NCI-H1048 (cell line): ENCODE data around the gene SEC14L1.

Experiments used
- DNase-seq: peaks from one replicate; lab custom pipeline; 2025; lab: John Stamatoyannopoulos, UW

SEC14L1 gene

GRCh38 chr17:77191244-77191643 lies 50.5 kb downstream of the SEC14L1 start:
- DNase-seq, result no peak

DNA sequence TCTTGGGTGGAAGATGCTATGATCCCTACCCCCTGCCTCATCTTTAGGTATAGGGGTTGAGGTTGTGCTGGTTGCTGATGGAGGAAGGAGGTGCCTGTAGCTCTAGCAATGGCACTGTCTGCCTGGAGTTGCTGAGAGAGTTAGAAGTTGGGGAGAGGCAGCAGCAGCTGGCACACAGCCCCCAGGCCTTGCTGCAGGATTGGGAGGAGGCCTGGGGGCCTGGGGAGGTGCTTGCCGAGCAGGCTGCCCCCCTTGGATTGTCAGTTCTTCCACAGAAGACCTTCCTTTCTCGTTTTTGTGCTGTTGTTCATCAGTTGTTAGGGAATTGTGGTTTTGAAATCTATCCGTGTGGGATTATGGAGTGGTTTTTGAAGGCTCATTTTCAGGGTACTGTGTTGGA lies 52.9 kb downstream of the SEC14L1 start:
- DNase-seq, result no peak

DNA sequence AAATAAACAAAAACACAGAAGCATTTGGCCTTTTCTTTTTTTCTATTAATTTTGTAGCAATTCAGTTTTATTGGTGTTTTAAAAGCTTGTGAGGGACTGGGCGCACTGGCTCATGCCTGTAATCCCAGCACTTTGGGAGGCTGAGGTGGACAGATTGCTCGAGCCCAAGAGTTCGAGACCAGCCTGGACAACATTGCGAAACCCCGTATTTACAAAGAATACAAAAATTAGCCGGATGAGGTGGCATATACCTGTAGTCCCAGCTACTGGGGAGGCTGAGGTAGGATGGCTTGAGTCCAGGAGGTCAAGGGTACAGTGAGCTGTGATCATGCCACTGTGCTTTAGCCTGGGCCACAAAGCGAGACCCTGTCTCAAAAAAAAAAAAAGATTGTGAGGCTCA lies 53.4 kb downstream of the SEC14L1 start:
- no peak for DNase-seq

GRCh38 chr17:77196251-77196650 lies 55.5 kb downstream of the SEC14L1 start:
- DNase-seq, result no peak

DNA sequence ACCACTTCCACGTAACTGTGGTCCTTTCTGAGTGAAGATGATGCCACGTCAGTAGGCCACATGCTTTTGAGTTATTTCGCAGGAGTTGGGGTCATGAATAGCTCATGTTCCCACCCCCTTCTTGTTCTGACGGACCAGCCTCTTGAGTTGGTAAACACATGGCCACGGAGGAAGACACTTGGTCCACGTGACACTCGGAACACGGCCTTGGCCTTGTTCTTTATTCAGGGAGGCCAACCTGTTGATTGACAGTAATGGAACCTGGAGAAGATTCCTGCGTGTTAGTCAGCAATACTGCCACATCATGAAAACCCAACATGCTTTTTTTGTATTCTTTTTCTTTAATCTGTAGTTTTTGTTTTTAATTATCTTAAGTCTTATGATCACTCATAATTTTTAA lies 56.3 kb downstream of the SEC14L1 start:
- DNase-seq, result no peak

- no peak for DNase-seq
These were observed 59.9 kb downstream of the SEC14L1 start for GRCh38 chr17:77200711-77201110.

DNA sequence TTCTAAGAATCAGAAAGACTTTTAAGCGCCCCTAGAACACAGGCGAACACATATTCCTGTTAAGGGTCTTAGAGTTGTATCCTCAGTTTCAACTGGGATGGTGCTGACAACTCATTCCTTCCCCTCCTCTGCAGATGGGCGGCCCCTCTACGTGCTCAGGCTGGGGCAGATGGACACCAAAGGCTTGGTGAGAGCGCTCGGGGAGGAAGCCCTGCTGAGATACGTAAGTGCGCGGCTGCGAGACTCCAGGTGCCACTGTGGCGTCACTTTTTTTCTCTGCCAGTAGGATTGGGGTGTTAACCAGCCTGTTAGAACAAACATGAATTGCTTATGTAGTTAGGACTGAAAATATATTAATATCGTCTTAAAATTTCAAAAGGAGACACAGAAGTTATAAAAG lies 62.7 kb downstream of the SEC14L1 start:
- no peak for DNase-seq

GRCh38 chr17:77203846-77204245 lies 63.1 kb downstream of the SEC14L1 start:
- DNase-seq, result no peak

- DNase-seq, result no peak
These were observed 63.8 kb downstream of the SEC14L1 start for GRCh38 chr17:77204536-77204935.

GRCh38 chr17:77205396-77206125 lies 64.8 kb downstream of the SEC14L1 start:
- no peak for DNase-seq

DNA sequence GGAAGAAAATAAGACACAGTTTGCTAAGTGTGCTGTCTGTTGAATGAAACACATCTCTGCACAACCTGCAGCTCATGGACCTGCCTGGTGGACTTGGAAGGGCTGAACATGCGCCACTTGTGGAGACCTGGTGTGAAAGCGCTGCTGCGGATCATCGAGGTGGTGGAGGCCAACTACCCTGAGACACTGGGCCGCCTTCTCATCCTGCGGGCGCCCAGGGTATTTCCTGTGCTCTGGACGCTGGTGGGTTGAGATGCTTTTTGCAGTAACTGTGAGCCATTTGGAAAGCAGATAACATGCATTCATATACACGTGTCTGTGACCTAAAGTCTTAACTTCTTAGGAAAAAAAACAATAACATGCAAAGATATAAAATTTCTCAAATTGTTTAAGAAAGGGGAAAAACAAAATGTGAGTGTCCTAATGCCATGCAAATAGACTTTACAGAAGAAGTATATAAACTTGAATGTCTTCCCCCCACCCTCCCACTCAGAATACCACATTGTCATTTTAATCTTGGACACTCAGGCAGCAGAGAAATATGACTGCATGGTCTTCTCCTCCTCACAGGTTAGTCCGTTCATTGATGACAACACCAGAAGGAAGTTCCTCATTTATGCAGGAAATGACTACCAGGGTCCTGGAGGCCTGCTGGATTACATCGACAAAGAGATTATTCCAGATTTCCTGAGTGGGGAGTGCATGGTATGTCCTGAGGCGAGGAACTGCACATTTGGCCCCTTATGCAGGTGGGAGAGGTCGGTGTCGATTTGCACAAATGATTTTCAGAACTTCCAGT lies 65.6 kb downstream of the SEC14L1 start:
- no peak for DNase-seq

GRCh38 chr17:77207689-77208216 lies 67.0 kb downstream of the SEC14L1 start:
- DNase-seq, result no peak

DNA sequence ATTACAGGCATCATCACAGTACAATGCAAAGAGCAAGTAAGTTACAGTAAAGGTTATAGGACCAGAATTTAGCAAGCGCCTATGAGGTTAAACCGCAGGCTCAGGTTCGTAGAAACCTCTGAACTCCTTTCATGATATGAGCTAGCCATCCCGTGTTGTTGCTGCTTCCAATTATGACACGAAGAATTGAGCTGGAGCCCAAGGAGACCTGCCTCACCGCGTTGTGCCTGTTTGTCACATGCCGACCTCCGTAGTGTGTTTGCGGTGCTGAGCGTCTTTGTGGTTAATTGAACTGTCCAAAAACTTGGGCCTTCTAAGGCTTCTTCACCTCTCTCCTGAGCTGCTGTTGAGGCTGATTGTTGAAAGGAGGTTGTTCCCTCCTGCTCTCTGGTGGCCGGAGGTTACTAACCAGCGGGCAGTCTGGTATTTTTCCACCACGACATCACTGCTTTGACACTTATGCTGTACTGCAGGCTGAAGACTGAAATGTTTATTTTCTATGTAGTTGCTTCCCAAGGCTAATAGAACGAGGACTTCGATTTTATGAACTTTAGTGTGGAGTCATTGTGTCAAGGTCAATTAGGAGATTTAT lies 67.5 kb downstream of the SEC14L1 start:
- no peak for DNase-seq

- no peak for DNase-seq
These were observed 68.1 kb downstream of the SEC14L1 start for GRCh38 chr17:77208856-77209255.

GRCh38 chr17:77209330-77209748 lies 68.6 kb downstream of the SEC14L1 start:
- no peak for DNase-seq

DNA sequence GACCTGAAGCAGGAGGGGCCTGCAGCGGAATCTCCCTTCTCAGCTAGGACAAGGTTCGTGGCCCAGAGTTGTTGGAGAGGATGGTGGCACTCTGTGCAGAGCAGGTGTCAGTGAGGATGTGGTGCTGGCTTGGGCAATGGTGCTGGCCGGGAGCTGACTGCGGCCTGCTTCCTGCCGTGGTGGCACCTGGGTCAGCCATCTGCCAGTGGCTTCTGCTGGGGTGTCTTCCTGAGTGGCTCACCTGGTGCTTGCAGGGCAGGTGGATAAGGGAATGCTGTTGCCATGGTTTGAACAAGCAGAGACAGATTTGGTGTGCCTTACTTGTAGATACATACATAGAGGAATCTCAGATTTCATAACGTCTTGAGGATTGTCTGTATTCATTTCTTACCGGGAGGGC lies 69.6 kb downstream of the SEC14L1 start:
- DNase-seq, result no peak

DNA sequence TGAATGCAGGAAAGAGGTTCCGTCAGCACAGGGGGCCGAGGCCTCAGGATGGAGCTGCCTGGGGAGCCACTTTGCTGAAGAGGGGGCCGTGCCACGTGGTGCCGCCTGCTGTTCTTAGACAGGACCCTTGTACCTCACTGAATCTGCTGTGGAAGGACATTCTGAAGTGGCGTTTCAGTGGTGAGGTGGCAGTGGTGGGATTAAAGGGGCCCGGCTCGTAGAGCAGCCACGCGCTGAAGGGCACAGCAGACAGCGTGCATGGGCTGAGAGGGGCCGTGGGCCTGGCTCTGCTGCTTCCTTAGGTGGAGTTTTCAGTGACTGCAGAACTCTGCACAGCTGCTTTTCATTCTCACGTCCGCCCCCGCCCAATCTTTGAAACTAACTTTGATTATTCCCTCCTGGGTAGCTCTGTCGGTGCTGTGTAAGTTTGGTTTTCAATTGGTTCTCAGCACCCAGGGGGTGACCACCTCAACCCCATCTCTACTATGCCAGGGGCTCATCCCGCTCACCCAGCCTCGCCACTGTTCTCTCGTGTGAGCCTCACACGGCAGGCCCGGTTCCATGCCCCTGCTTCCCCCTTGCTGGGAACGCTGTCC lies 70.3 kb downstream of the SEC14L1 start:
- no peak for DNase-seq

DNA sequence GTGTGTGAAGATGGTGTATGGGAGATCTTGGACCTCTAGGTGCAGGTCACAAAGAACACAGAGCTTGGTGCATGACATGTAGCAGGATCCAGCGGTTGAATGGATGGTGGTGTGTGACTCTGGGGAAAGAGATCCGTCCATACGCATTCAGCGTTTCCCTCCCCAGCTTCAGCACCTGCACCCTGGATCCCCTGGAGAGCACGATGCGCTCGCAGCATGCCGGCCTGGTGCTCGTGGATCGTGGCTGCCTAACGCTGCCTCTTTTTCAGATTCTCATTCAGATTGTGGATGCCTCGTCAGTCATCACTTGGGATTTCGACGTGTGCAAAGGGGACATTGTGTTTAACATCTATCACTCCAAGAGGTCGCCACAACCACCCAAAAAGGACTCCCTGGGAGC lies 70.9 kb downstream of the SEC14L1 start:
- no peak for DNase-seq

DNA sequence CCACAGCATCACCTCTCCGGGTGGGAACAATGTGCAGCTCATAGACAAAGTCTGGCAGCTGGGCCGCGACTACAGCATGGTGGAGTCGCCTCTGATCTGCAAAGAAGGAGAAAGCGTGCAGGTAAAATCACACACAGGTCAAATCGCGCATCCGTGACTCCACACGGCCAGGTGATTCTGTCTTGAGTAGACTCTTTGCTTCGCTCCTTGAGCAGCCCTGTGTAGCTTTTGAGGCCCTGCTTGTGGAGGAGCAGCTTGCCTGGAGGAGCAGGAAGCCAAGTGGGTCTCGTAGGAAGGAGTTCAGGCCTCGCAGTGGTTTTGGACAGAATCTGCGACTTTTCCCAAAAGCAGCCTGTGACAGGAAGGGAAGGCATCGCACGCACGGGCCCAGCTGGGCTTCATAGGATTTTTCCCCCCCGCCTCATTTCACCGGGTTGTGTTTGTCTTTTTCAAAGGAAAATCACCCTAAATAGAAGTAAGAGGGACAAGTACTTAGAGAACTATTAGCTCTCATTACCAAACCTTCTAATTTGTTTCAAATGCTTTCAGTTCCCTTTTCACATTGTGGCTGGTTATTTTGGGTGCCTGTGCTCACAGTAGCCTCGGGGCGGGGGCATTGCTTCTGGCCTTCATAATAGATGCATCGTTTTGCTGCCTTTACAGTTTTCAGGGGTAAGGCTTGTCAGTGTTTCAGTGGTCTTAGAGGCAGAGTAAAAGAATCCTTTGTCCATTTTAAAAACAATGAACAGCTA lies 71.5 kb downstream of the SEC14L1 start:
- DNase-seq, result no peak

- no peak for DNase-seq
These were observed 72.3 kb downstream of the SEC14L1 start for GRCh38 chr17:77212833-77213777.

DNA sequence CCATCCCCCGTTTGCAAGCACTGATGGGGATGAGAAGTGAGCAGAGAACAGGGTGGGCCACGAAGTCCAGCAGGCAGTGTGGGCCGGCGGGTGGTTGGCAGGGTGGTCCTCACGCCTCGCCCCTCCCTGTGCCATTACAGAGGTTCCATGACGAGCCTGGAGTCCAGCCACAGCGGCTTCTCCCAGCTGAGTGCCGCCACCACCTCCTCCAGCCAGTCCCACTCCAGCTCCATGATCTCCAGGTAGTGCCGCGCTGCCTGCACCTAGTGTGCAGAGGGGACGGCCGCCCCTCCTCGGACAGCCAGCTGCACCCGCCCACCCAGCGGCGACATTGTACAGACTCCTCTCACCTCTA lies 73.0 kb downstream of the SEC14L1 start:
- no peak for DNase-seq
